ENCODE measurements around the gene IDI1. TPM values are rescaled to one million over a fixed set of nuclear protein-coding genes. Genes with fewer than 3 reads are reported as not detected.
"Not testable (repeated sequence)": the region's sequence is repeated elsewhere in the genome, so short reads cannot be mapped to it uniquely, and the experiment has no call there.

Gene IDI1
- total RNA-seq, 4 donors from 2014 or later: 24.8 to 51.7 (median 37.7) TPM

GRCh38 chr10:1044964-1045363 lies 4.0 kb downstream of the IDI1 start:
- whole genome bisulfite sequencing, 2 donors: 72 to 79% methylated on average over 4 of the region's 4 CpGs
- DNase-seq (ENCODE audit: low spot score in 2 of 2): no peak
- no peak for TF ChIP-seq CTCF (IDR thresholded peaks at IDR 0.05)
- no peak for TF ChIP-seq POLR2A (IDR thresholded peaks at IDR 0.05)
- intact Hi-C loops (cut with DNase I; ENCODE audit: low total_unique reads): no loop called here
- H3K4me3 ChIP-seq (ENCODE audit: low read depth, poor library complexity, severe bottlenecking): no peak overlapping the region

GRCh38 chr10:1044146-1044545 lies 4.8 kb downstream of the IDI1 start:
- no peak overlapping the region for H3K4me3 ChIP-seq (ENCODE audit: low read depth, poor library complexity, severe bottlenecking)
- intact Hi-C loops (cut with DNase I; ENCODE audit: low total_unique reads): no loop called here
- TF ChIP-seq POLR2A (IDR thresholded peaks at IDR 0.05): no peak
- WGBS, 2 donors: 68 to 76% methylated on average over 4 of the region's 4 CpGs
- no peak for DNase-seq (ENCODE audit: low spot score in 2 of 2)

- peak in 1 of 2 donors; percentile 40 for DNase-seq (ENCODE audit: low spot score in 2 of 2)
- intact Hi-C loops (cut with DNase I; ENCODE audit: low total_unique reads): no loop called here
- 66 to 72% methylated on average over 12 of the region's 12 CpGs for WGBS, 2 donors
- TF ChIP-seq POLR2A (IDR thresholded peaks at IDR 0.05): no peak
- TF ChIP-seq CTCF (IDR thresholded peaks at IDR 0.05): no peak
- H3K4me3 ChIP-seq (ENCODE audit: low read depth, poor library complexity, severe bottlenecking): no peak overlapping the region
Measured at GRCh38 chr10:1043532-1043995, 5.4 kb downstream of the IDI1 start.

- no peak overlapping the region for H3K4me3 ChIP-seq (ENCODE audit: low read depth, poor library complexity, severe bottlenecking)
- DNase-seq (ENCODE audit: low spot score in 2 of 2): no peak
- TF ChIP-seq POLR2A (IDR thresholded peaks at IDR 0.05) (no peak), CTCF (IDR thresholded peaks at IDR 0.05) (no peak)
- 95 to 96% methylated on average over 9 of the region's 9 CpGs for WGBS, 2 donors
- intact Hi-C loops (cut with DNase I; ENCODE audit: low total_unique reads): no loop called here
Measured at GRCh38 chr10:1041514-1041913, 7.4 kb downstream of the IDI1 start.

- 78 to 81% methylated on average over 3 of the region's 3 CpGs for WGBS, 2 donors
- TF ChIP-seq CTCF (IDR thresholded peaks at IDR 0.05) (no peak), POLR2A (IDR thresholded peaks at IDR 0.05) (no peak)
- no peak overlapping the region for H3K4me3 ChIP-seq (ENCODE audit: low read depth, poor library complexity, severe bottlenecking)
- no peak for DNase-seq (ENCODE audit: low spot score in 2 of 2)
- intact Hi-C loops (cut with DNase I; ENCODE audit: low total_unique reads): no loop called here
Measured at GRCh38 chr10:1040133-1040532, 8.8 kb downstream of the IDI1 start.

- 86 to 94% methylated on average over 7 to 12 of the region's 20 CpGs for WGBS, 2 donors
- DNase-seq (ENCODE audit: low spot score in 2 of 2); intact Hi-C loops (cut with DNase I; ENCODE audit: low total_unique reads); H3K4me3 ChIP-seq (ENCODE audit: low read depth, poor library complexity, severe bottlenecking): not testable (repeated sequence)
Measured at GRCh38 chr10:1038769-1039168, 10.2 kb downstream of the IDI1 start.

- 86 to 88% methylated on average over 11 of the region's 11 CpGs for WGBS, 2 donors
- H3K4me3 ChIP-seq (ENCODE audit: low read depth, poor library complexity, severe bottlenecking): no peak overlapping the region
- intact Hi-C loops (cut with DNase I; ENCODE audit: low total_unique reads): no loop called here
- no peak for TF ChIP-seq CTCF (IDR thresholded peaks at IDR 0.05)
- no peak for TF ChIP-seq POLR2A (IDR thresholded peaks at IDR 0.05)
- DNase-seq (ENCODE audit: low spot score in 2 of 2): no peak
Measured at GRCh38 chr10:1037098-1037497, 11.8 kb downstream of the IDI1 start.

Measured in lower leg skin (tissue), 4 donors.